CD14-positive monocyte (primary cell): ENCODE data around the gene LRRK1. TPM values are rescaled to one million over a fixed set of nuclear protein-coding genes. Genes with fewer than 3 reads are reported as not detected.

Source experiments
- DNase-seq, 3 donors: peaks; one replicate each; pipeline ENCODE4 v3.0.0-alpha.2; 2011 to 2022
- H2AFZ ChIP-seq: 2 replicates; pipeline ENCODE4 v1.6.0; 2012; ENCODE audit warnings: mild to moderate bottlenecking, low read depth, low read length, inconsistent platforms; ENCODE audit not compliant: insufficient read depth, poor library complexity, severe bottlenecking
- H3K27ac ChIP-seq, 2 donors: 1 replicate in 1 of 2; 2 replicates in 1 of 2; pipeline ENCODE4 v1.5.1; 2012 to 2013; ENCODE audit warnings: low read length in 2 of 2, control low read depth in 1 of 2, inconsistent platforms in 1 of 2, low read depth in 1 of 2, mild to moderate bottlenecking in 1 of 2
- H3K27me3 ChIP-seq, 2 donors: one replicate each; pipeline versions ENCODE4 v1.6.0 to v1.6.1; 2011 to 2013; ENCODE audit warnings: low read length in 2 of 2; ENCODE audit not compliant: control insufficient read depth in 2 of 2, insufficient read depth in 2 of 2
- H3K36me3 ChIP-seq, 2 donors: replicated peaks in 1 of 2; 1 replicate in 1 of 2; 2 replicates in 1 of 2; pipeline versions ENCODE4 v1.5.1 to v1.6.1; 2012 to 2013; ENCODE audit warnings: low read length in 2 of 2, control low read depth in 1 of 2, inconsistent platforms in 1 of 2, mild to moderate bottlenecking in 1 of 2; ENCODE audit not compliant: insufficient read depth in 2 of 2, control insufficient read depth in 1 of 2
- H3K4me1 ChIP-seq, 2 donors: 1 replicate in 1 of 2; 2 replicates in 1 of 2; pipeline versions ENCODE4 v1.5.1 to v1.6.1; 2012 to 2013; ENCODE audit warnings: low read length in 2 of 2, control low read depth in 1 of 2, inconsistent platforms in 1 of 2, mild to moderate bottlenecking in 1 of 2, moderate library complexity in 1 of 2; ENCODE audit not compliant: insufficient read depth in 2 of 2, control insufficient read depth in 1 of 2
- H3K4me2 ChIP-seq: replicated peaks from 2 replicates; pipeline ENCODE3; 2012; ENCODE audit warnings: low read length, moderate library complexity, mild to moderate bottlenecking; ENCODE audit not compliant: poor library complexity, severe bottlenecking; ENCODE audit errors: extremely low read depth
- H3K4me3 ChIP-seq, 3 experiments: fragments of 200-600 bp in 1 of 3; sonication (generic) in 1 of 3; replicated peaks in 1 of 3; 1 replicate in 2 of 3; 2 replicates in 1 of 3; pipeline ENCODE4 v1.5.1; 2011 to 2013; ENCODE audit warnings: low read length in 3 of 3, mild to moderate bottlenecking in 3 of 3, control low read depth in 2 of 3, low read depth in 2 of 3, inconsistent platforms in 1 of 3, moderate library complexity in 1 of 3
- H3K79me2 ChIP-seq: 2 replicates; pipeline ENCODE4 v1.6.0; 2012; ENCODE audit warnings: mild to moderate bottlenecking, control low read depth, inconsistent platforms, low read length, moderate library complexity; ENCODE audit not compliant: insufficient read depth
- H3K9ac ChIP-seq: 2 replicates; pipeline ENCODE4 v1.6.0; 2017; ENCODE audit warnings: low read length, mild to moderate bottlenecking; ENCODE audit not compliant: insufficient read depth, poor library complexity, severe bottlenecking
- H3K9me3 ChIP-seq, 2 donors: replicated peaks in 1 of 2; 1 replicate in 1 of 2; 2 replicates in 1 of 2; pipeline versions ENCODE4 v1.5.1 to v1.6.1; 2012 to 2013; ENCODE audit warnings: low read length in 2 of 2, control low read depth in 1 of 2; ENCODE audit not compliant: control insufficient read depth in 1 of 2, insufficient read depth in 1 of 2
- H4K20me1 ChIP-seq: 2 replicates; pipeline ENCODE4 v1.6.0; 2012; ENCODE audit warnings: mild to moderate bottlenecking, low read length, control low read depth, moderate library complexity; ENCODE audit not compliant: insufficient read depth
- H3K27ac Mint-ChIP-seq, 7 donors: one replicate each; pipeline ENCODE4 v1.8.0; 2020; ENCODE audit warnings: mild to moderate bottlenecking in 7 of 7, mixed read lengths in 7 of 7, moderate library complexity in 6 of 7, inconsistent platforms in 2 of 7
- H3K27me3 Mint-ChIP-seq, 3 donors: one replicate each; pipeline ENCODE4 v1.8.0; 2021 to 2022; ENCODE audit warnings: low read depth in 3 of 3, mild to moderate bottlenecking in 3 of 3, mixed read lengths in 3 of 3, moderate library complexity in 3 of 3, inconsistent platforms in 1 of 3
- H3K36me3 Mint-ChIP-seq, 2 donors: one replicate each; pipeline ENCODE4 v1.8.0; 2020; ENCODE audit warnings: mixed read lengths in 2 of 2, inconsistent platforms in 1 of 2, mild to moderate bottlenecking in 1 of 2
- H3K4me1 Mint-ChIP-seq: one replicate; pipeline ENCODE4 v1.8.0; 2020; ENCODE audit warnings: mild to moderate bottlenecking, mixed read lengths
- H3K4me3 Mint-ChIP-seq, 2 donors: one replicate each; pipeline ENCODE4 v1.8.0; 2020; ENCODE audit warnings: mild to moderate bottlenecking in 2 of 2, mixed read lengths in 2 of 2, moderate library complexity in 1 of 2
- H3K9me3 Mint-ChIP-seq, 7 donors: one replicate each; pipeline ENCODE4 v1.8.0; 2020 to 2022; ENCODE audit warnings: mixed read lengths in 7 of 7, mild to moderate bottlenecking in 6 of 7, moderate library complexity in 6 of 7, inconsistent platforms in 2 of 7
- CTCF ChIP-seq: fragments of 200-600 bp; IDR thresholded peaks from one replicate; pipeline ENCODE4 v1.8.0; 2022; ENCODE audit warnings: antibody characterized with exemption, mild to moderate bottlenecking
- WGBS: methylation state at CpG from one replicate; pipeline ENCODE4 v1.1.5; 2013; ENCODE audit warnings: missing lambda C conversion rate; ENCODE audit not compliant: insufficient coverage; 5-methylcytosine and 5-hydroxymethylcytosine counted together
- intact Hi-C, 2 donors: fragments of 100-400 bp; cut with micrococcal nuclease; formaldehyde crosslinking; loops; one replicate each; pipeline versions ENCODE4 v1.15.0 to v1.15.1; 2023
- polyA plus RNA-seq, 3 donors: library from polyadenylated mRNA; depleted of rRNA in 1 of 3; unstranded in 2 of 3; stranded (reverse) in 1 of 3; fragments of 300-500 nt in 2 of 3; fragments of >200 nt in 1 of 3; fragmentation: Illumina TruSeq in 2 of 3; gene quantifications; 1 replicate in 2 of 3; 2 replicates in 1 of 3; pipeline ENCODE4 v1.2.3, GENCODE V29; 2012 to 2021

Gene LRRK1
- polyA plus RNA-seq, 3 donors = 1.7 to 18.9 (median 5.4) TPM

- no peak overlapping the region for H3K27ac Mint-ChIP-seq
- no peaks in the 10 kb centered on the region for H3K9me3 Mint-ChIP-seq
- no peak overlapping the region for H2AFZ ChIP-seq
- H3K36me3 Mint-ChIP-seq = no peaks in the 10 kb centered on the region
- no peak overlapping the region for H3K27ac ChIP-seq
- intact Hi-C loops = no loop called here
- peaks cover 4% of the 10 kb centered on the region for H3K4me1 Mint-ChIP-seq
- no peak for DNase-seq
- H3K36me3 ChIP-seq = no peaks in the 10 kb centered on the region
- H3K27me3 Mint-ChIP-seq = peaks cover 75 to 93% (median 77%) of the 10 kb centered on the region in 3 donors
- no peaks in the 10 kb centered on the region for H3K79me2 ChIP-seq
- no peak overlapping the region for H3K4me3 ChIP-seq
- no peaks in the 10 kb centered on the region for H3K4me1 ChIP-seq
- no peak overlapping the region for H3K4me3 Mint-ChIP-seq
- H3K9ac ChIP-seq = no peak overlapping the region
- no peaks in the 10 kb centered on the region for H4K20me1 ChIP-seq
- no peak for TF ChIP-seq CTCF
- H3K4me2 ChIP-seq = no peak overlapping the region
- H3K27me3 ChIP-seq = peaks cover 45 to 89% of the 10 kb centered on the region in 2 donors
- 92% methylated on average over 22 of the region's 22 CpGs for WGBS
- no peaks in the 10 kb centered on the region for H3K9me3 ChIP-seq
Measured at GRCh38 chr15:100887211-100887913, 31.8 kb upstream of the LRRK1 start.

GRCh38 chr15:100889385-100890050, 29.6 kb upstream of the LRRK1 start:
- no peak overlapping the region for H3K9ac ChIP-seq
- TF ChIP-seq CTCF = no peak
- H3K4me1 Mint-ChIP-seq = peaks cover 4% of the 10 kb centered on the region
- no peaks in the 10 kb centered on the region for H4K20me1 ChIP-seq
- peaks cover 26 to 76% of the 10 kb centered on the region in 2 donors for H3K27me3 ChIP-seq
- no peaks in the 10 kb centered on the region for H3K36me3 Mint-ChIP-seq
- H3K4me3 ChIP-seq = no peak overlapping the region
- H3K4me3 Mint-ChIP-seq = peak overlapping the region in 1 of 2 donors; percentile 61
- DNase-seq = no peak
- H3K27me3 Mint-ChIP-seq = peaks cover 64 to 92% (median 68%) of the 10 kb centered on the region in 3 donors
- peaks cover 0 to 1% (median 0%) of the 10 kb centered on the region in 7 donors for H3K9me3 Mint-ChIP-seq
- no peaks in the 10 kb centered on the region for H3K9me3 ChIP-seq
- intact Hi-C loops = no loop called here
- no peaks in the 10 kb centered on the region for H3K36me3 ChIP-seq
- 50% methylated on average over 18 of the region's 20 CpGs for WGBS
- no peak overlapping the region for H2AFZ ChIP-seq
- no peak overlapping the region for H3K4me2 ChIP-seq
- no peak overlapping the region for H3K27ac ChIP-seq
- H3K4me1 ChIP-seq = no peaks in the 10 kb centered on the region
- no peaks in the 10 kb centered on the region for H3K79me2 ChIP-seq
- H3K27ac Mint-ChIP-seq = no peak overlapping the region
